Neural progenitor cell (in vitro differentiated cells): ENCODE results near the gene TAS1R1.

ENCODE experiments used
- EZH2 ChIP-seq: fragments of 200-600 bp; sonication (generic); IDR thresholded peaks from 2 replicates; pipeline ENCODE4 v1.6.1; 2017; ENCODE audit warnings: antibody characterized with exemption, mild to moderate bottlenecking, moderate library complexity
- EZH2phosphoT487 ChIP-seq: fragments of 200-600 bp; sonication (generic); IDR thresholded peaks from 2 replicates; pipeline ENCODE4 v1.6.1; 2017; ENCODE audit warnings: antibody characterized with exemption
- TF ChIP-seq, protein P1 (sequence below): fragments of 200-600 bp; sonication (generic); IDR thresholded peaks from 2 replicates; pipeline ENCODE4 v1.5.1; 2017; ENCODE audit warnings: antibody characterized with exemption, mild to moderate bottlenecking

DNA sequence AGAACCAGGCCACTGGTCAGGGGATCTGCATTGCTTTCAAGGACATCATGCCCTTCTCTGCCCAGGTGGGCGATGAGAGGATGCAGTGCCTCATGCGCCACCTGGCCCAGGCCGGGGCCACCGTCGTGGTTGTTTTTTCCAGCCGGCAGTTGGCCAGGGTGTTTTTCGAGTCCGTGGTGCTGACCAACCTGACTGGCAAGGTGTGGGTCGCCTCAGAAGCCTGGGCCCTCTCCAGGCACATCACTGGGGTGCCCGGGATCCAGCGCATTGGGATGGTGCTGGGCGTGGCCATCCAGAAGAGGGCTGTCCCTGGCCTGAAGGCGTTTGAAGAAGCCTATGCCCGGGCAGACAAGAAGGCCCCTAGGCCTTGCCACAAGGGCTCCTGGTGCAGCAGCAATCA is 19.7 kb downstream of the TAS1R1 start:
- TF ChIP-seq, protein P1, sequence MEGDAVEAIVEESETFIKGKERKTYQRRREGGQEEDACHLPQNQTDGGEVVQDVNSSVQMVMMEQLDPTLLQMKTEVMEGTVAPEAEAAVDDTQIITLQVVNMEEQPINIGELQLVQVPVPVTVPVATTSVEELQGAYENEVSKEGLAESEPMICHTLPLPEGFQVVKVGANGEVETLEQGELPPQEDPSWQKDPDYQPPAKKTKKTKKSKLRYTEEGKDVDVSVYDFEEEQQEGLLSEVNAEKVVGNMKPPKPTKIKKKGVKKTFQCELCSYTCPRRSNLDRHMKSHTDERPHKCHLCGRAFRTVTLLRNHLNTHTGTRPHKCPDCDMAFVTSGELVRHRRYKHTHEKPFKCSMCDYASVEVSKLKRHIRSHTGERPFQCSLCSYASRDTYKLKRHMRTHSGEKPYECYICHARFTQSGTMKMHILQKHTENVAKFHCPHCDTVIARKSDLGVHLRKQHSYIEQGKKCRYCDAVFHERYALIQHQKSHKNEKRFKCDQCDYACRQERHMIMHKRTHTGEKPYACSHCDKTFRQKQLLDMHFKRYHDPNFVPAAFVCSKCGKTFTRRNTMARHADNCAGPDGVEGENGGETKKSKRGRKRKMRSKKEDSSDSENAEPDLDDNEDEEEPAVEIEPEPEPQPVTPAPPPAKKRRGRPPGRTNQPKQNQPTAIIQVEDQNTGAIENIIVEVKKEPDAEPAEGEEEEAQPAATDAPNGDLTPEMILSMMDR = no peak
- TF ChIP-seq EZH2 (no peak), EZH2phosphoT487 (no peak)
